Fibroblast of lung (primary cell): ENCODE measurements around the gene EML4. TPM values are rescaled to one million over a fixed set of nuclear protein-coding genes. Genes with fewer than 3 reads are reported as not detected.

Source experiments
- DNase-seq, 2 donors: peaks; one replicate each; pipeline versions ENCODE4 v3.0.0 to v3.0.0-alpha.2; 2010; ENCODE audit warnings: low read depth in 2 of 2
- H2AFZ ChIP-seq: 2 replicates; pipeline ENCODE4 v1.5.1; 2012; ENCODE audit warnings: low read length, control low read depth, inconsistent platforms
- H3K27ac ChIP-seq: 2 replicates; pipeline ENCODE4 v1.5.1; 2011; ENCODE audit warnings: low read length, control low read depth; ENCODE audit not compliant: insufficient read depth
- H3K27me3 ChIP-seq: 2 replicates; pipeline ENCODE4 v1.5.1; 2011; ENCODE audit warnings: mild to moderate bottlenecking, low read length; ENCODE audit not compliant: control insufficient read depth, insufficient read depth
- H3K36me3 ChIP-seq: 2 replicates; pipeline ENCODE4 v1.5.1; 2011; ENCODE audit warnings: low read length; ENCODE audit not compliant: control insufficient read depth, insufficient read depth
- H3K4me1 ChIP-seq: 2 replicates; pipeline ENCODE4 v1.5.1; 2011; ENCODE audit warnings: low read length; ENCODE audit not compliant: control insufficient read depth, insufficient read depth; ENCODE audit errors: extremely low read depth
- H3K4me2 ChIP-seq: 2 replicates; pipeline ENCODE4 v1.5.1; 2011; ENCODE audit warnings: low read length, control low read depth; ENCODE audit not compliant: insufficient read depth; ENCODE audit errors: extremely low read depth
- H3K4me3 ChIP-seq, 4 experiments: fragments of 200-600 bp in 1 of 4; sonication (generic) in 1 of 4; replicated peaks in 1 of 4; 2 replicates each; pipeline ENCODE4 v1.5.1; 2011 to 2016; ENCODE audit warnings: low read length in 4 of 4, low read depth in 3 of 4, mild to moderate bottlenecking in 3 of 4, control low read depth in 2 of 4, inconsistent platforms in 1 of 4, mixed read lengths in 1 of 4; ENCODE audit not compliant: insufficient read depth in 1 of 4; ENCODE audit errors: control extremely low read depth in 1 of 4
- H3K79me2 ChIP-seq: 2 replicates; pipeline ENCODE4 v1.5.1; 2012; ENCODE audit warnings: mild to moderate bottlenecking, low read length, inconsistent platforms; ENCODE audit not compliant: control insufficient read depth, insufficient read depth
- H3K9ac ChIP-seq: 2 replicates; pipeline ENCODE4 v1.5.1; 2011; ENCODE audit warnings: mild to moderate bottlenecking, low read length, control low read depth; ENCODE audit not compliant: insufficient read depth
- H3K9me3 ChIP-seq: 2 replicates; pipeline ENCODE4 v1.5.1; 2012; ENCODE audit warnings: low read depth, low read length; ENCODE audit not compliant: control insufficient read depth, insufficient read depth
- H4K20me1 ChIP-seq: 2 replicates; pipeline ENCODE4 v1.5.1; 2011; ENCODE audit warnings: low read length; ENCODE audit not compliant: control insufficient read depth, insufficient read depth; ENCODE audit errors: extremely low read depth
- CTCF ChIP-seq, 2 donors: IDR thresholded peaks in 1 of 2; conservative IDR thresholded peaks in 1 of 2; 1 replicate in 1 of 2; 2 replicates in 1 of 2; pipeline ENCODE4 v1.5.1; 2011 to 2012; ENCODE audit warnings: low read length in 2 of 2, control low read depth in 1 of 2, inconsistent platforms in 1 of 2, low read depth in 1 of 2, mild to moderate bottlenecking in 1 of 2
- EZH2 ChIP-seq: IDR thresholded peaks from 2 replicates; pipeline ENCODE4 v1.5.1; 2012; ENCODE audit warnings: low read length, control low read depth, mild to moderate bottlenecking; ENCODE audit errors: missing control alignments
- polyA plus RNA-seq, 2 donors: library from polyadenylated mRNA; depleted of rRNA in 1 of 2; stranded (reverse) in 1 of 2; unstranded in 1 of 2; fragments of >200 nt; gene quantifications; 2 replicates each; pipeline ENCODE4 v1.2.1, GENCODE V29; 2011 to 2012; ENCODE audit warnings: missing spikeins in 1 of 2
- total RNA-seq: library from RNA; depleted of rRNA; stranded (reverse); fragments of >200 nt; gene quantifications from 2 replicates; pipeline ENCODE4 v1.2.1, GENCODE V29; 2014

EML4 gene
- total and polyA plus RNA-seq, 2 donors (not counting 1 experiment from before 2014, with no cell fraction given), result 49.5 to 62.7 TPM

- Histone ChIP-seq H3K27ac (no peak overlapping the region), H3K4me2 (no peak overlapping the region), H2AFZ (no peak overlapping the region), H3K27me3 (no peaks in the 10 kb centered on the region), H3K36me3 (no peaks in the 10 kb centered on the region), H4K20me1 (no peaks in the 10 kb centered on the region), H3K9me3 (no peaks in the 10 kb centered on the region), H3K9ac (no peak overlapping the region), H3K79me2 (no peaks in the 10 kb centered on the region), H3K4me1 (no peaks in the 10 kb centered on the region), H3K4me3 (no peak overlapping the region)
- TF ChIP-seq CTCF (conservative IDR thresholded peaks at IDR 0.05 in 1 of 2, IDR thresholded peaks at IDR 0.05 in 1 of 2; ENCODE audit: low read depth in 1 of 2, low read length in 2 of 2) (no peak), EZH2 (no peak)
- DNase-seq, result no peak
Measured at GRCh38 chr2:42250925-42251324, 81.8 kb downstream of the EML4 start.

GRCh38 chr2:42252464-42252863, 83.3 kb downstream of the EML4 start:
- no peaks in the 10 kb centered on the region for H3K79me2 ChIP-seq
- TF ChIP-seq EZH2 (no peak), CTCF (conservative IDR thresholded peaks at IDR 0.05 in 1 of 2, IDR thresholded peaks at IDR 0.05 in 1 of 2; ENCODE audit: low read depth in 1 of 2, low read length in 2 of 2) (no peak)
- H3K4me2 ChIP-seq, result no peak overlapping the region
- H4K20me1 ChIP-seq, result no peaks in the 10 kb centered on the region
- H3K4me1 ChIP-seq, result no peaks in the 10 kb centered on the region
- peak in 1 of 2 donors; percentile 52 for DNase-seq
- H2AFZ ChIP-seq, result no peak overlapping the region
- H3K27me3 ChIP-seq, result no peaks in the 10 kb centered on the region
- H3K4me3 ChIP-seq, result no peak overlapping the region
- H3K9ac ChIP-seq, result no peak overlapping the region
- no peaks in the 10 kb centered on the region for H3K36me3 ChIP-seq
- no peaks in the 10 kb centered on the region for H3K9me3 ChIP-seq
- no peak overlapping the region for H3K27ac ChIP-seq

- Histone ChIP-seq H3K27me3 (no peaks in the 10 kb centered on the region), H3K4me1 (no peaks in the 10 kb centered on the region), H3K27ac (no peak overlapping the region), H3K9me3 (no peaks in the 10 kb centered on the region), H3K4me2 (no peak overlapping the region), H4K20me1 (no peaks in the 10 kb centered on the region), H3K9ac (no peak overlapping the region), H3K36me3 (no peaks in the 10 kb centered on the region), H2AFZ (no peak overlapping the region), H3K4me3 (no peak overlapping the region), H3K79me2 (no peaks in the 10 kb centered on the region)
- no peak for TF ChIP-seq CTCF (conservative IDR thresholded peaks at IDR 0.05 in 1 of 2, IDR thresholded peaks at IDR 0.05 in 1 of 2; ENCODE audit: low read depth in 1 of 2, low read length in 2 of 2)
- TF ChIP-seq EZH2, result no peak
- peak in 1 of 2 donors; percentile 3 for DNase-seq
Measured at GRCh38 chr2:42254186-42254895, 85.2 kb downstream of the EML4 start.
